A204.1 (cell line): ENCODE results near the gene CYP4A22.
A peak's percentile ranks its signal among the peaks of the same experiment; 100 is the strongest.
"Not testable (repeated sequence)": the region's sequence is repeated elsewhere in the genome, so short reads cannot be mapped to it uniquely, and the experiment has no call there.

Source experiments
- FAIRE-seq: peaks from 2 replicates; lab custom pipeline; 2012; peaks lifted over from hg19 to GRCh38; lab: Jason Lieb, UNC

CYP4A22 gene

GRCh38 chr1:47137198-47137597 lies at the start of gene CYP4A22:
Gene CYP4A22, plus strand, starts transcription at chr1:47137441. Its CDS starts 45 bp downstream, at chr1:47137486.
- no peak for FAIRE-seq

- peak; percentile 91 for FAIRE-seq
Observed at GRCh38 chr1:47089356-47089755, 47.9 kb upstream of the CYP4A22 start.

DNA sequence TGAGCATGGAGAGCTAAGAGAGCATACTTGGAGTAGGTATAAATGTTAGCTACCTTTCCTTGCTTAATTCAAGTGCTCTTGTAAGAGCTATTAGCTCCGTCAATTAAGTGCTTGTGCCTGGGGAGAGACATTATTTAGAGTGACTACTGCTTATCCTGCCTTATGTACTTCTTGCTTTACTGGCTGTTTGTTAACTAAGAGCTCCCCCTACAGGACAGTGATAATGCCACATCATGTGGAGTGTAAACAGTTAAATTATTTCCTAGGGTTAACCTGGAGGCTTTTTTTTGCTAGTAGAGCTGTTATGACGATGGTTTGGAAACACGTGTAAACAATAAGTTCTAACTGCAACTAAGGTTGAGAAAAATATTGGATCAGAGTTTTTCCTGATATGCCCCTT lies 45.8 kb upstream of the CYP4A22 start:
- peak; percentile 85 for FAIRE-seq

DNA sequence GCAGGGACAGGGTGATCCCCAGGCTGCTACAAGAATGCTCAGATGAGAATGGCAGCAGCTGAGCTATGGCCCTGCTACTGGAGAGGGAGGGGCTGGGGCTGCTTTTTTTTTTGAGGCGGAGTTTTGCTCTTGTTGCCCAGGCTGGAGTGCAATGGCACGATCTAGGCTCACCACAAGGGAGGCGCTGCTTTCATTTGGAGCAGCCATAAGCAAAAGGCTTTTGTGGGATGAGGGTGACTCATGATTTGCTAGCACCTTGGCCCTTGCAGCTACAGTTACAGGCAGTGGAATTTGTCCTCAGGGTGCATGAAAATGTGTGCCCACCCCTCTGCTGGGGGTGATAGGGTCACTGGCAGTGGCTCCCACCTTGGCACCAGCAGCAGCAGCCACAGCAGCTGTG lies 32.4 kb upstream of the CYP4A22 start:
- FAIRE-seq, result no peak

DNA sequence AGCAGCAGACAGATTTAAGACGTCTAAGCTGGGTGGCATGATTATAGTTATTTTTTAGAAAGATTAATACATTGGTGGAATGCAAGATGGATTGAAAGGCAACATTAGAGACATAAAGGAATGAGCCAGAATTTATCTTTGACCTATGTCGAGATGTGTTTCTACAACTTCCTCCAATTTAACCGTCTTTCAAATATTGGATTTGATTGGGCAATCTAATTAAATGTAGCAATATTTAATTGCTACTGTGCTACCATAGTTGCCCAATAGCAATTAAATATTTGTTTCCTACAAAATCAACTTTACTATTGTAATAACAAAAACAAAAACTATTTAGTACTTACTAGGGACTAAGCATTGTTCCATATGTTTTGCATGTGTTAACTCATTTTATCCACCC lies 30.4 kb upstream of the CYP4A22 start:
- FAIRE-seq, result no peak

- FAIRE-seq, result not testable (repeated sequence)
Observed at GRCh38 chr1:47107851-47108574, 29.2 kb upstream of the CYP4A22 start.

DNA sequence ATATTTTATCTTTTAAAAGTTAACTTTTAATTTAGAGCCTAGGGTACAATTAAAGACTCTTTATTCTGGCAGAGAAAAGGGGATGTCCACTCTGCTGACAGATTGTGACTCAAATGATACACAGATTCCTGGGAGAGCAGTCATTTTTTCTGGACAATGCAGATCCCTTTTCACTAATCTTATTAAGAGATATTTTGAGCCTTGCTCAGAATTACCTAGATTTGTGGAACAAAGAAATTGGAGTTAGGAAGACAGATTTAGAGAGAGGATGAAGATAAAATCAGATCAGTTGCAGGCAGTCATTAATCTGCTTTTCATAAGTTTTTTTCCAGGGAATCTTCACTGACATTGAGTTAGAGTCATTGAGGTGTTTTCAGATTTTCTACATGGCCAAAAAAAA lies 27.8 kb upstream of the CYP4A22 start:
- not testable (repeated sequence) for FAIRE-seq

- no peak for FAIRE-seq
Observed at GRCh38 chr1:47113178-47113577, 24.1 kb upstream of the CYP4A22 start.

GRCh38 chr1:47121039-47121438 lies 16.2 kb upstream of the CYP4A22 start:
- FAIRE-seq, result not testable (repeated sequence)

- not testable (repeated sequence) for FAIRE-seq
Observed at GRCh38 chr1:47124834-47125233, 12.4 kb upstream of the CYP4A22 start.

GRCh38 chr1:47126997-47127396 lies 10.2 kb upstream of the CYP4A22 start:
- not testable (repeated sequence) for FAIRE-seq

DNA sequence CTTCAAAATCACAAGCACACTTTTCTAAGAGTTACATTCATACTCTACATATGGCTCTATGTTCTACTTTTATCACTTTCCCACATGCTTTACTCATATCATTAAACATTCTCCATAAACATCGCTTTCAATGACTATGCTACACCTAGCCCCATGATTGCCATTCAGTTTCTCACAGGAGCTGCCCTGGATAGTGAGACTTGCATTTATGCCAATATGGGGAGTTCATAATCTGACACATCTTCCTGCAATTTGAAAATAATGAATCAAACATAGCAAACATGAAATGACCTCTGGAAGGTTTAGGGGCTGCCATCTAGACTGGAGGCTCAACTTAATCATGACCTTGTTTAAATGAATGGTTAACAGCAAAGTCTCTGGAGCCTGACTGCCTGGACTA lies 9.0 kb upstream of the CYP4A22 start:
- FAIRE-seq, result no peak

DNA sequence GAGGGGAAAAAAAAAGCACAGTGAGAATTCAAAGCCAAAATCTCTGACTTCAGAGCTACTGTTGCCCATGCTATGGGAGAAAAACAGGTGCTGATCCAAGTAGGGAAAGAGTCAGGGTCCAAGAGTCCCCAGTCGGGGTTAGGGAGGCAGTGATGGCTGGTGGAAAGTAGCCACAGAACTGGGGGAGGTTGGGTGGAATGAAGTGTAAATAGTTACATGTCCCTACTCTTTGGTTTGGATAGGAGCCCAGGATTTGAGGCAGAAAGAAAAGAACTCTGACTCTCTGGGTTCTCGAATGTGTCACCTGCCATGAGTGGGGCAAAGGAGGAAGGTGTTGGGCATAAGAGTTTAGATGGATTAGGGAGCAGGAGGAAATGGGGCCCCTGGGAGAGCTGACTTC lies 8.4 kb upstream of the CYP4A22 start:
- not testable (repeated sequence) for FAIRE-seq

DNA sequence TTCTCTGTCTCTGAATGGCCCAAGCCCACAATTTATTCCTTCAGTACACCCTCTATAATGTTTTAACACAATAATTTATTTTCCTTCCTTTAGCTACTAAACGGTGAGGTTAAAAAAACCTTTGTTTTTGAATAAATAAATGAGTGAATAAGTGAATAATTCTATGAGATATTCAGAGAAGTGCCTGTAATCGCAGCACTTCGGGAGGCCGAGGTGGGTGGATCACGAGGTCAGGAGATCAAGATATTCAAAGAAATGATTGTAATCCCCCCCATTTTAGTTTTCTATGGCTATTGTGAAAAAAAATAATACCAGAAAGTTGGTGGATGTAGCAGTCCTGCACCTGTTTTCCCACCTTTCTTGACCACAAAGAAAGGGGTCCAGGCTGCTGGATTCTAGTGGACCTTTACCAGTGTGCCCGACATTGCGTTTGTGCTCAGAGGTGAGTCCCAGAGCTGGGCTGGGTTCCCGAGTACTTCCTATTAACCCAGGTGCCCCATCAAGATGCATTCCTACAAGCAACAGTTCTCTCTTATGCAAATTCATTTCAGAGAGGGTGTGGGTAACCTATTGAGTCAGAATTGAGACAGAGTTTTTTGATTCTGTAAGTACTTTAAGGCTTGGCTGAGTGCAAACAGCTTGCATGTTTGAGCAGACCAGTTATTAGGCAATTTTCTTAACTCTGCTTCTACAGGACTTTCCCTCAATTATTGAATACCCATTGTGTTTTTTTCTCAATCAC lies 7.6 kb upstream of the CYP4A22 start:
- not testable (repeated sequence) for FAIRE-seq

- FAIRE-seq, result not testable (repeated sequence)
Observed at GRCh38 chr1:47132665-47133064, 4.6 kb upstream of the CYP4A22 start.

GRCh38 chr1:47137925-47138615 lies 829 bp downstream of the CYP4A22 start:
- FAIRE-seq, result no peak

DNA sequence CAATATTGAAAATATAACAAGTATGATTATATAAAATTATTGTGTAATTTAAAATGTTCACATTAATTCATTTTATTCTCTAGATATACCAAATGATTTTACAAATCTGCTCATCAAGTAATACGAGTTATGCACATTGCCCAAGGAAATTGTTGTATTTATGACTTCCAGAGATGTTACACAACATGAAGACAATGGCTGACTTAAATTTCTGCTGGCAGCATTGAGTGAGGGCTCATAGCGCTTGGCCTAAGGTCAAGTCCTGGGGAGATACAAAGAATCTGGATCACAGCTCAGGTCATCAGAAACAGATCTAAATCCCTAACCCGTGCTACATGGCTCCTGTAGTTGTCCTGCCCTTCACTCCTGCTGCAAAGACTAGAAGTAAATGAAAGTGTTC lies 3.1 kb downstream of the CYP4A22 start:
- not testable (repeated sequence) for FAIRE-seq

GRCh38 chr1:47143654-47144053 lies 6.4 kb downstream of the CYP4A22 start:
- not testable (repeated sequence) for FAIRE-seq

GRCh38 chr1:47146495-47146894 lies 9.3 kb downstream of the CYP4A22 start:
- FAIRE-seq, result not testable (repeated sequence)

- FAIRE-seq, result no peak
Observed at GRCh38 chr1:47147047-47147785, 10.0 kb downstream of the CYP4A22 start.

- not testable (repeated sequence) for FAIRE-seq
Observed at GRCh38 chr1:47149162-47149561, 11.9 kb downstream of the CYP4A22 start.

DNA sequence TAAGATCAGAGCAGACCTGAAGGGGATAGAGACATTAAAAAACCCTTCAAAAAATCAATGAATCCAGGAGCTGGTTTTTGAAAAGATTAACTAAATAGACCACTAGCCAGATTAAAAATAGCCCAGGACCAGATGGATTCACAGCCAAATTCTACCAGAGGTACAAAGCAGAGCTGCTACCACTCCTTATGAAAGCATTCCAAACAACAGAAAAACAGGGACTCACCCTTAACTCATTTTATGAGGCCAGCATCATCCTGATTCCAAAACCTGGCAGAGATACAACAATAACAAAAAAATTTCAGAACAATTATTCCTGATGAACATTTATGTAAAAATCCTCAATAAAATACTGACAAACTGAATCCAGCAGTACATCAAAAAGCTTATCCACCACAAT lies 19.2 kb downstream of the CYP4A22 start:
- FAIRE-seq, result not testable (repeated sequence)
